NCI-H1694 treated with DMSO at 0.1 percent for 48 hours (cell line): ENCODE measurements around the gene L3MBTL4.
"Not testable (repeated sequence)": the region's sequence is repeated elsewhere in the genome, so short reads cannot be mapped to it uniquely, and the experiment has no call there.

Experiments
- DNase-seq: peaks from one replicate; lab custom pipeline; 2025; lab: John Stamatoyannopoulos, UW

L3MBTL4 gene

GRCh38 chr18:6107794-6108193 lies 306.9 kb downstream of the L3MBTL4 start:
- no peak for DNase-seq

- DNase-seq, result no peak
These were observed 308.5 kb downstream of the L3MBTL4 start for GRCh38 chr18:6106091-6106685.

GRCh38 chr18:6103741-6104140 lies 311.0 kb downstream of the L3MBTL4 start:
- no peak for DNase-seq

GRCh38 chr18:6096730-6097129 lies 318.0 kb downstream of the L3MBTL4 start:
- DNase-seq, result no peak

- DNase-seq, result no peak
These were observed 326.3 kb downstream of the L3MBTL4 start for GRCh38 chr18:6088432-6088831.

GRCh38 chr18:6086731-6087130 lies 328.0 kb downstream of the L3MBTL4 start:
- no peak for DNase-seq

GRCh38 chr18:6079406-6079805 lies 335.3 kb downstream of the L3MBTL4 start:
- no peak for DNase-seq

GRCh38 chr18:6078877-6079276 lies 335.8 kb downstream of the L3MBTL4 start:
- DNase-seq, result no peak

- not testable (repeated sequence) for DNase-seq
These were observed 342.3 kb downstream of the L3MBTL4 start for GRCh38 chr18:6072423-6072822.

GRCh38 chr18:6069539-6069938 lies 345.2 kb downstream of the L3MBTL4 start:
- DNase-seq, result no peak

- no peak for DNase-seq
These were observed 345.6 kb downstream of the L3MBTL4 start for GRCh38 chr18:6069103-6069502.

GRCh38 chr18:6060149-6060548 lies 354.6 kb downstream of the L3MBTL4 start:
- no peak for DNase-seq

GRCh38 chr18:6059551-6059950 lies 355.2 kb downstream of the L3MBTL4 start:
- DNase-seq, result no peak

GRCh38 chr18:6058941-6059340 lies 355.8 kb downstream of the L3MBTL4 start:
- DNase-seq, result no peak

- no peak for DNase-seq
These were observed 357.1 kb downstream of the L3MBTL4 start for GRCh38 chr18:6057604-6058003.

- no peak for DNase-seq
These were observed 358.4 kb downstream of the L3MBTL4 start for GRCh38 chr18:6056171-6056910.

- DNase-seq, result no peak
These were observed 359.0 kb downstream of the L3MBTL4 start for GRCh38 chr18:6055711-6056110.

- DNase-seq, result no peak
These were observed 360.4 kb downstream of the L3MBTL4 start for GRCh38 chr18:6054256-6054842.

GRCh38 chr18:6052449-6052913 lies 362.2 kb downstream of the L3MBTL4 start:
- no peak for DNase-seq

GRCh38 chr18:6047596-6047995 lies 367.1 kb downstream of the L3MBTL4 start:
- DNase-seq, result not testable (repeated sequence)

- DNase-seq, result no peak
These were observed 369.9 kb downstream of the L3MBTL4 start for GRCh38 chr18:6044773-6045172.

GRCh38 chr18:6044319-6044718 lies 370.4 kb downstream of the L3MBTL4 start:
- DNase-seq, result no peak

- DNase-seq, result no peak
These were observed 375.7 kb downstream of the L3MBTL4 start for GRCh38 chr18:6039055-6039454.
